ENCODE measurements around the gene KRTAP5-1.

The KRTAP5-1 gene

GRCh38 chr11:1561266-1561665 lies 23.8 kb downstream of the KRTAP5-1 start:
- 94 to 95% methylated on average over 17 of the region's 17 CpGs for WGBS, 2 experiments
- peaks cover 22% of the 10 kb centered on the region for H3K27me3 ChIP-seq (ENCODE audit: control insufficient read depth, insufficient read depth, low read length, poor library complexity, severe bottlenecking)

DNA sequence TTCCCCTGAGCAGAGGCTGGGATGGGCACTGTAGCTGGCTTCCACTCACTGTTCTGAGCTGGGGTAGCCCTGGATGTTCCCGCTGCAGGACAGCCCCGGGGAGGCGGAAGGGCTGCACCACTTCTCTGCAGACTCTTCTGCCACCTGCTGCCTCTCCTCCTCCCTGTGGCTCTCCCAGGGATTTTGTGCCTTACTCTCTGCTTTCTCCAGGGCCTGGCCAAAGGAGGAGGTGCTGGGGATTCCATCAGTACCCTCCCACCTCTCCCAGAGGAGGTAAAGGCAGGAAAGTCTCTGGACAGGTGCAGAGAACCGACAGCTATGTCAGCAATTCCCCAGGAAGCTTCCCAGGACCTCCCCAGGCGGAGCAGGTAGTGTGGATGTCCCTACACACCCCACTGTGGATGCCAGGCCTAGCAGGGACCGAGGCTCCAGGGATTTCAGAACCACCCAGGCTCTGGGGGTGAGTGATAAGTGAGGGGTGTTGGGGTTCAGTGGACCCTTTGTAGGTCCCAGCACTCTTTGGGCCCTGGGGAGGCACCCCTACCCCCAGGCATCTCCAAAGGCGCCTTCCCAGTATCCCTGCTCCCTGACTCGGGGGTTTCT lies 24.3 kb downstream of the KRTAP5-1 start:
- WGBS, 2 experiments = 86 to 89% methylated on average over 8 of the region's 8 CpGs
- H3K9me3 ChIP-seq (ENCODE audit: control insufficient read depth, low read length) = no peaks in the 10 kb centered on the region
- H3K36me3 ChIP-seq (ENCODE audit: control insufficient read depth, insufficient read depth, low read length) = no peaks in the 10 kb centered on the region
- peaks cover 18% of the 10 kb centered on the region for H3K4me1 ChIP-seq (ENCODE audit: control insufficient read depth, insufficient read depth, low read length)
- no peak overlapping the region for H3K4me3 ChIP-seq (ENCODE audit: insufficient read depth, low read depth, low read length)
- H3K27me3 ChIP-seq (ENCODE audit: control insufficient read depth, insufficient read depth, low read length, poor library complexity, severe bottlenecking) = peaks cover 27% of the 10 kb centered on the region
- no peak overlapping the region for H3K27ac ChIP-seq (ENCODE audit: insufficient read depth, low read depth, low read length, poor library complexity, severe bottlenecking)

More at GRCh38 chr11:1561266-1561665, 23.8 kb downstream of the KRTAP5-1 start:
- Histone ChIP-seq H3K9me3 (ENCODE audit: control insufficient read depth, low read length) (no peaks in the 10 kb centered on the region), H3K36me3 (ENCODE audit: control insufficient read depth, insufficient read depth, low read length) (no peaks in the 10 kb centered on the region), H3K4me3 (ENCODE audit: insufficient read depth, low read depth, low read length) (no peak overlapping the region), H3K27ac (ENCODE audit: insufficient read depth, low read depth, low read length, poor library complexity, severe bottlenecking) (no peak overlapping the region), H3K4me1 (ENCODE audit: control insufficient read depth, insufficient read depth, low read length) (peaks cover 18% of the 10 kb centered on the region)

DNA sequence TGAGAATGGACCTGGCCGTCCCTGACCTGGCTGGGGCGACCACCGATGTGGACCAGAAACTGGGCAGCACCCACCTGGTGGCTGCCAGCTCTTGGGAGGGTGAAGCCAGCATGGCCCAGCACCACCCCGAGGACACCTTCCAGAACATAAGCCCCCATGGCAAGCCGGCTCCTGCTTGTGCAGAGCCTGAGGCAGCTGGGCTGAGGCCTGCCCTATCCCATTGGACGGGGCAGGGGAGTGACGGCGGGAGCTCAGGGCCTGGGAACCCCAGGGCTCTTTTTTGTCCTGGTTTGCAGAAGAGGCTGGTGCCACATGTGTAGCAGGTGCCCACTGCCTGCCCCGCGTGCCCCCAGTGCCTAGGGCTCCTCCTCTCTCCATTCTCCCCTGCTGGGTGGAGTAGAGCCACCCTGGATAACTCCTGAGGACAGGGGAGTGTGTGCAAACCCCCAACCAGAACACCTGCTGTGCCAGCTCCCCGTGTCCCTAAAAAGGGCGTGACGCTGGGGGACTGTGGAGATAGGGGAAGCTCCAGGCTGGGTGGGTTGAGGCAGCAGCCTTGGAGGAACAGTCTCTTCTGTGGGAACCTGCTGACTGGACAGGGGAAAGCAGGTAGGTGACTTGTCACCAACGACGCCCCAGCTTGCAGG lies 25.0 kb downstream of the KRTAP5-1 start:
- Histone ChIP-seq H3K4me1 (ENCODE audit: control insufficient read depth, insufficient read depth, low read length) (peaks cover 18% of the 10 kb centered on the region), H3K27ac (ENCODE audit: insufficient read depth, low read depth, low read length, poor library complexity, severe bottlenecking) (no peak overlapping the region), H3K27me3 (ENCODE audit: control insufficient read depth, insufficient read depth, low read length, poor library complexity, severe bottlenecking) (peaks cover 33% of the 10 kb centered on the region), H3K36me3 (ENCODE audit: control insufficient read depth, insufficient read depth, low read length) (no peaks in the 10 kb centered on the region), H3K9me3 (ENCODE audit: control insufficient read depth, low read length) (no peaks in the 10 kb centered on the region), H3K4me3 (ENCODE audit: insufficient read depth, low read depth, low read length) (no peak overlapping the region)
- 86 to 90% methylated on average over 15 of the region's 15 CpGs for WGBS, 2 experiments

GRCh38 chr11:1559111-1559951 lies 25.8 kb downstream of the KRTAP5-1 start:
- Histone ChIP-seq H3K4me3 (ENCODE audit: insufficient read depth, low read depth, low read length) (no peak overlapping the region), H3K9me3 (ENCODE audit: control insufficient read depth, low read length) (no peaks in the 10 kb centered on the region), H3K4me1 (ENCODE audit: control insufficient read depth, insufficient read depth, low read length) (peaks cover 14% of the 10 kb centered on the region), H3K36me3 (ENCODE audit: control insufficient read depth, insufficient read depth, low read length) (no peaks in the 10 kb centered on the region), H3K27ac (ENCODE audit: insufficient read depth, low read depth, low read length, poor library complexity, severe bottlenecking) (no peak overlapping the region), H3K27me3 (ENCODE audit: control insufficient read depth, insufficient read depth, low read length, poor library complexity, severe bottlenecking) (peaks cover 39% of the 10 kb centered on the region)
- 64 to 65% methylated on average over 29 of the region's 29 CpGs for WGBS, 2 experiments

GRCh38 chr11:1558775-1559110 lies 26.3 kb downstream of the KRTAP5-1 start:
- Histone ChIP-seq H3K27ac (ENCODE audit: insufficient read depth, low read depth, low read length, poor library complexity, severe bottlenecking) (no peak overlapping the region), H3K36me3 (ENCODE audit: control insufficient read depth, insufficient read depth, low read length) (no peaks in the 10 kb centered on the region)
- WGBS, 2 experiments = 80 to 82% methylated on average over 12 of the region's 12 CpGs

GRCh38 chr11:1557904-1558774 lies 26.9 kb downstream of the KRTAP5-1 start:
- peaks cover 43% of the 10 kb centered on the region for H3K27me3 ChIP-seq (ENCODE audit: control insufficient read depth, insufficient read depth, low read length, poor library complexity, severe bottlenecking)
- H3K27ac ChIP-seq (ENCODE audit: insufficient read depth, low read depth, low read length, poor library complexity, severe bottlenecking) = no peak overlapping the region
- no peaks in the 10 kb centered on the region for H3K36me3 ChIP-seq (ENCODE audit: control insufficient read depth, insufficient read depth, low read length)
- no peaks in the 10 kb centered on the region for H3K9me3 ChIP-seq (ENCODE audit: control insufficient read depth, low read length)
- 78 to 79% methylated on average over 29 of the region's 29 CpGs for WGBS, 2 experiments
- H3K4me3 ChIP-seq (ENCODE audit: insufficient read depth, low read depth, low read length) = no peak overlapping the region
- peaks cover 10% of the 10 kb centered on the region for H3K4me1 ChIP-seq (ENCODE audit: control insufficient read depth, insufficient read depth, low read length)

More at GRCh38 chr11:1558775-1559110, 26.3 kb downstream of the KRTAP5-1 start:
- peaks cover 10% of the 10 kb centered on the region for H3K4me1 ChIP-seq (ENCODE audit: control insufficient read depth, insufficient read depth, low read length)
- no peaks in the 10 kb centered on the region for H3K9me3 ChIP-seq (ENCODE audit: control insufficient read depth, low read length)
- H3K27me3 ChIP-seq (ENCODE audit: control insufficient read depth, insufficient read depth, low read length, poor library complexity, severe bottlenecking) = peaks cover 43% of the 10 kb centered on the region
- no peak overlapping the region for H3K4me3 ChIP-seq (ENCODE audit: insufficient read depth, low read depth, low read length)

DNA sequence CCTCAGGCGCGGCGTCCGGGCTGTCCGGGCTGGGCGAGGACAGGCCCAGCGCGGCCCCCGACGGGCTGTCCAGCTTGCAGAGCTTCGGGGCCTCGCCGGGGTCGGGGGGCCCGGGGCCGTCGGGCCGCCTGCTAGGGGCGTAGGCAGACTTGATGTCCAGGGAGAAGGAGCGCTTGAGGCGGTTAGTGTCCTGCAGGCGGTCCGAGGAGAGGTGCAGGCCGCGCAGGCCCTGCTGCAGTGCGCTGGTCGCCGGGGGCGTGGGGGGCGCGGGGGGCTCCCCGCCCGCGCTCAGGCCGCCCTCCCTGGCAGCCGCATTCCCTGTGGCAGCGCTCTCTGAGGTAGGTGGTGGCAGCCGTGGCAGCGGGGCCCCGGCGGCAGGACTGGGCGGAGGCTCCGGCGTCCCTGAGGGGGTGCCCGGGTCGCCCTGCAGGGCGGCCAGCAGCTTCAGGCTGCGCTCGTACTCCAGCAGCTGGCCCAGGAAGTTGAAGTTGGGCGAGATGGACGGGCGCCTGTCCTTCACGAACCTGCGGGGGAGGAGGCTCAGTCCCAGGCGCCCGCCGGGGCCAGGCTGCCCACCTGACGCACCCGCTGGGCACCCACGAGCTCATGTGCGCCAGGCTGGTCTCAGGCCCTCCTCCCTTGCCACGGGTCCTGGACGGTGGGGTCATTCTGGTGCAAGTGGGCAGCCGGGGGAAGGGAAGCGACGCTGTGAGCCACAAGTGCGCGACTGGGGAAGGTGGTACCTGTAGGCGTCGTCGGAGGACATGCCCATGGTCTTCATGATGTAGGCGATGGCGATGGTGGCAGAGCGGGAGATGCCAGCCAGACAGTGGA lies 27.8 kb downstream of the KRTAP5-1 start:
- Histone ChIP-seq H3K36me3 (ENCODE audit: control insufficient read depth, insufficient read depth, low read length) (no peaks in the 10 kb centered on the region), H3K27me3 (ENCODE audit: control insufficient read depth, insufficient read depth, low read length, poor library complexity, severe bottlenecking) (peaks cover 48% of the 10 kb centered on the region), H3K4me3 (ENCODE audit: insufficient read depth, low read depth, low read length) (no peak overlapping the region), H3K9me3 (ENCODE audit: control insufficient read depth, low read length) (no peaks in the 10 kb centered on the region), H3K27ac (ENCODE audit: insufficient read depth, low read depth, low read length, poor library complexity, severe bottlenecking) (no peak overlapping the region), H3K4me1 (ENCODE audit: control insufficient read depth, insufficient read depth, low read length) (peaks cover 10% of the 10 kb centered on the region)
- 91% methylated on average over 74 of the region's 74 CpGs for WGBS, 2 experiments

GRCh38 chr11:1556278-1556902 lies 28.7 kb downstream of the KRTAP5-1 start:
- Histone ChIP-seq H3K27ac (ENCODE audit: insufficient read depth, low read depth, low read length, poor library complexity, severe bottlenecking) (no peak overlapping the region), H3K27me3 (ENCODE audit: control insufficient read depth, insufficient read depth, low read length, poor library complexity, severe bottlenecking) (peaks cover 49% of the 10 kb centered on the region), H3K4me1 (ENCODE audit: control insufficient read depth, insufficient read depth, low read length) (peaks cover 10% of the 10 kb centered on the region), H3K36me3 (ENCODE audit: control insufficient read depth, insufficient read depth, low read length) (no peaks in the 10 kb centered on the region), H3K4me3 (ENCODE audit: insufficient read depth, low read depth, low read length) (no peak overlapping the region), H3K9me3 (ENCODE audit: control insufficient read depth, low read length) (no peaks in the 10 kb centered on the region)
- WGBS, 2 experiments = 65 to 72% methylated on average over 63 of the region's 63 CpGs

DNA sequence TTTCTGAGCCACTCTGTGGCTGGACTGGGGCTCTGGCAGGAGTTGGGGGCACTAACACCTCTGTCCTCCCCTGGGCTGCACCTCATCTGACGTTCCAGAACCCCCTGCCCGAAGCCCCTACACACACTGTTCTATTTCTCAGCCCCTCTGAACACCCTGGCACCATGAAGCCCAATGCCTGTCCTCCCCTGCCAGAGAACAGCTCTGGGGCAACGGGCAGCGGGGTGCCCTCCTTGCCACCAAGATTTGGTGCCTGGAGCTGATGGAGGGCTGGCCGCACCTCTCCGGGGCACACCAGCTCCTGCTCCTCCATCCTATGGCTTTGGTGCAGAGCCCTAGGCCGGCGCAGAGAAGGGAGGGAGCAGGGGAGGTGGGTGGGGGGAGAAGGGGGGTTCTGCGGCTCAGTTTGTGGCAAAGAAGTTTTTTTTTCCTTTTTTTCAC lies 29.4 kb downstream of the KRTAP5-1 start:
- Histone ChIP-seq H3K27ac (ENCODE audit: insufficient read depth, low read depth, low read length, poor library complexity, severe bottlenecking) (no peak overlapping the region), H3K4me1 (ENCODE audit: control insufficient read depth, insufficient read depth, low read length) (peaks cover 10% of the 10 kb centered on the region), H3K27me3 (ENCODE audit: control insufficient read depth, insufficient read depth, low read length, poor library complexity, severe bottlenecking) (peaks cover 49% of the 10 kb centered on the region), H3K4me3 (ENCODE audit: insufficient read depth, low read depth, low read length) (no peak overlapping the region), H3K9me3 (ENCODE audit: control insufficient read depth, low read length) (no peaks in the 10 kb centered on the region), H3K36me3 (ENCODE audit: control insufficient read depth, insufficient read depth, low read length) (no peaks in the 10 kb centered on the region)
- 50 to 58% methylated on average over 9 of the region's 9 CpGs for WGBS, 2 experiments
